Neutrophil (primary cell): ENCODE data around the gene SLC1A4.

Experiments
- H3K27ac ChIP-seq: fragments of 200-600 bp; sonication (generic); 2 replicates; pipeline ENCODE4 v1.5.1; 2016; ENCODE audit warnings: mild to moderate bottlenecking, moderate library complexity
- H3K27me3 ChIP-seq: fragments of 200-600 bp; sonication (generic); 2 replicates; pipeline ENCODE4 v1.6.0; 2016; ENCODE audit warnings: mild to moderate bottlenecking
- H3K36me3 ChIP-seq: fragments of 200-600 bp; sonication (generic); 2 replicates; pipeline ENCODE4 v1.5.1; 2017
- H3K4me1 ChIP-seq, 2 experiments: fragments of 200-600 bp in 1 of 2; sonication (generic) in 1 of 2; 1 replicate in 1 of 2; 2 replicates in 1 of 2; pipeline versions ENCODE4 v1.5.1 to v1.6.1; 2013 to 2016; ENCODE audit warnings: low read depth in 1 of 2, low read length in 1 of 2, mild to moderate bottlenecking in 1 of 2, moderate library complexity in 1 of 2; ENCODE audit not compliant: control insufficient read depth in 1 of 2, insufficient read depth in 1 of 2
- H3K4me3 ChIP-seq, 2 experiments: fragments of 200-600 bp in 1 of 2; sonication (generic) in 1 of 2; 1 replicate in 1 of 2; 2 replicates in 1 of 2; pipeline ENCODE4 v1.5.1; 2013 to 2016; ENCODE audit warnings: low read depth in 1 of 2, low read length in 1 of 2, mild to moderate bottlenecking in 1 of 2, moderate library complexity in 1 of 2
- H3K9me3 ChIP-seq: fragments of 200-600 bp; sonication (generic); 2 replicates; pipeline ENCODE4 v1.5.1; 2016
- TF ChIP-seq, protein P1 (sequence below): fragments of 200-600 bp; sonication (generic); IDR thresholded peaks from 2 replicates; pipeline ENCODE4 v1.5.1; 2016; ENCODE audit warnings: antibody characterized with exemption

SLC1A4 gene

DNA sequence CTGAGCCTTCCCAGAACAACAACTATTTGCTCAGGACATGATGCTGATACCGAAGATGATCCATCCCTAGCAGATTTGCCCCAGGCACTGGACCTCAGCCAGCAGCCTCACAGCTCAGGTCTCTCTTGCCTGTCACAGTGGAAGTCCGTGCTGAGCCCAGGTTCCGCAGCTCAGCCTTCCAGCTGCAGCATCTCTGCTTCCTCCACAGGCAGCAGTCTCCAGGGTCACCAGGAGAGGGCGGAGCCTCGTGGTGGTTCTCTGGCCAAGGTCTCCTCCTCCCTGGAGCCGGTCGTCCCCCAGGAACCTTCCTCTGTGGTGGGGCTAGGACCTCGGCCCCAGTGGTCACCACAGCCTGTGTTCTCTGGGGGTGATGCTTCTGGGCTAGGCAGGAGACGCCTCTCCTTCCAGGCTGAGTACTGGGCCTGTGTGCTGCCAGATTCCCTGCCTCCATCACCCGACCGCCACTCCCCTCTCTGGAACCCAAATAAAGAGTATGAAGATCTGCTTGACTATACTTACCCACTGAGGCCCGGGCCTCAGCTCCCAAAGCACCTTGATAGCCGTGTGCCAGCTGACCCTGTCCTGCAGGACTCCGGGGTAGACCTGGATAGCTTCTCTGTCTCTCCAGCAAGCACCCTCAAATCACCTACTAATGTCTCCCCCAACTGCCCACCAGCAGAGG lies 82.4 kb downstream of the SLC1A4 start:
- TF ChIP-seq, protein P1, sequence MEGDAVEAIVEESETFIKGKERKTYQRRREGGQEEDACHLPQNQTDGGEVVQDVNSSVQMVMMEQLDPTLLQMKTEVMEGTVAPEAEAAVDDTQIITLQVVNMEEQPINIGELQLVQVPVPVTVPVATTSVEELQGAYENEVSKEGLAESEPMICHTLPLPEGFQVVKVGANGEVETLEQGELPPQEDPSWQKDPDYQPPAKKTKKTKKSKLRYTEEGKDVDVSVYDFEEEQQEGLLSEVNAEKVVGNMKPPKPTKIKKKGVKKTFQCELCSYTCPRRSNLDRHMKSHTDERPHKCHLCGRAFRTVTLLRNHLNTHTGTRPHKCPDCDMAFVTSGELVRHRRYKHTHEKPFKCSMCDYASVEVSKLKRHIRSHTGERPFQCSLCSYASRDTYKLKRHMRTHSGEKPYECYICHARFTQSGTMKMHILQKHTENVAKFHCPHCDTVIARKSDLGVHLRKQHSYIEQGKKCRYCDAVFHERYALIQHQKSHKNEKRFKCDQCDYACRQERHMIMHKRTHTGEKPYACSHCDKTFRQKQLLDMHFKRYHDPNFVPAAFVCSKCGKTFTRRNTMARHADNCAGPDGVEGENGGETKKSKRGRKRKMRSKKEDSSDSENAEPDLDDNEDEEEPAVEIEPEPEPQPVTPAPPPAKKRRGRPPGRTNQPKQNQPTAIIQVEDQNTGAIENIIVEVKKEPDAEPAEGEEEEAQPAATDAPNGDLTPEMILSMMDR, result no peak
- Histone ChIP-seq H3K9me3 (no peaks in the 10 kb centered on the region), H3K4me3 (no peak overlapping the region), H3K4me1 (peaks cover 10 to 11% of the 10 kb centered on the region in 2 experiments), H3K36me3 (peaks cover 53% of the 10 kb centered on the region), H3K27me3 (no peaks in the 10 kb centered on the region), H3K27ac (peak overlapping the region; percentile 29)

- no peak overlapping the region for H3K4me3 ChIP-seq
- no peaks in the 10 kb centered on the region for H3K27me3 ChIP-seq
- H3K9me3 ChIP-seq, result no peaks in the 10 kb centered on the region
- TF ChIP-seq, protein P1, result no peak
- H3K4me1 ChIP-seq, result peaks cover 10 to 11% of the 10 kb centered on the region in 2 experiments
- peak overlapping the region; percentile 29 for H3K27ac ChIP-seq
- peaks cover 58% of the 10 kb centered on the region for H3K36me3 ChIP-seq
Observed at GRCh38 chr2:65072181-65072970, 83.2 kb downstream of the SLC1A4 start.
